GM12801 (cell line): ENCODE measurements around the gene RTP4.

ENCODE experiments used
- CTCF ChIP-seq: IDR thresholded peaks from one replicate; pipeline ENCODE4 v1.5.1; 2011; ENCODE audit warnings: control low read depth; ENCODE audit not compliant: insufficient read length; ENCODE audit errors: extremely low read depth

Gene RTP4

GRCh38 chr3:187370051-187370450 lies 1.9 kb downstream of the RTP4 start:
- no peak for TF ChIP-seq CTCF

GRCh38 chr3:187375581-187375980 lies 7.4 kb downstream of the RTP4 start:
- TF ChIP-seq CTCF = no peak

- no peak for TF ChIP-seq CTCF
These were observed 9.7 kb downstream of the RTP4 start for GRCh38 chr3:187377842-187378241.

GRCh38 chr3:187382609-187383151 lies 14.5 kb downstream of the RTP4 start:
- no peak for TF ChIP-seq CTCF

GRCh38 chr3:187383246-187383645 lies 15.1 kb downstream of the RTP4 start:
- TF ChIP-seq CTCF = no peak

GRCh38 chr3:187385296-187385695 lies 17.1 kb downstream of the RTP4 start:
- TF ChIP-seq CTCF = no peak

- no peak for TF ChIP-seq CTCF
These were observed 28.5 kb downstream of the RTP4 start for GRCh38 chr3:187396661-187397060.

- TF ChIP-seq CTCF = no peak
These were observed 30.8 kb downstream of the RTP4 start for GRCh38 chr3:187398955-187399354.
